HG03520 (cell line): ENCODE data around the gene TEP1.
"Not testable (repeated sequence)": the region's sequence is repeated elsewhere in the genome, so short reads cannot be mapped to it uniquely, and the experiment has no call there.

ENCODE experiments used
- ATAC-seq: cut with Tn5 transposase; IDR thresholded peaks from one replicate; pipeline ENCODE4 v1.9.1; 2021; ENCODE audit warnings: mild to moderate bottlenecking, moderate library complexity; ENCODE audit not compliant: unreplicated experiment

Gene TEP1

DNA sequence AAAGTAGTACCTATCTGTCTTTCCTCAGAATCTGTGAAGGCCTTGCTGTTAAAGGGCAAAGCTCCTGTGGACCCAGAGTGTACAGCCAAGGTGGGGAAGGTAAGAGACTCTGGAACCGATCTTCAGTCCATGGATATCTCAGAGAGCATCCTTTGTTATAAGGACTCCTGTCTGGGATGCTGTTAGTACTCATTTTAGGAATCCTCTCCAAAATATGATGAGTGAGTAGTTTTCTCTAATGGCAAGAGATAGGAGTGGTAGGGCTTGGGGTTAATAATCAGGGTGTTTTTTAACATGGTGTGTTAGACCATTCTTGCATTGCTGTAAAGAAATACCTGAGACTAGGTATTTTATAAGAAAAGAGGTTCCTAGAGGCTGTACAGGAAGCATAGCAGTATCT, 67.9 kb downstream of the TEP1 start:
- no peak for ATAC-seq

DNA sequence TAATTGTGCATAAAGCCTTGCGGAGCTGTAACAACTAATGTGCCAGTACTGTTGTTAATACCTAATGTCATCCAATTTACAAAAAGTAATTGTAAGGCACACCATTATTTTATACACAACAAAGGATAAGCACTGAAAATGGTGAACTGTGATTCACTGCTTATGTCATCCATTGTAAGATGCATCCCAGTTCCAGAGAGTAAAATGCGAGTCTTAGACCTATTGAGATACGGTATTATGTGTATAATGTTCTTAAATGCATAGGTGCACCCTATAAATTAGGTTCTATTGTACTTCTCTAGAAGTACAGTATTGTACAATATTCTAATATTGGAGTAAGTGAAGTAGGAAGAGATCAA, 69.5 kb downstream of the TEP1 start:
- no peak for ATAC-seq

DNA sequence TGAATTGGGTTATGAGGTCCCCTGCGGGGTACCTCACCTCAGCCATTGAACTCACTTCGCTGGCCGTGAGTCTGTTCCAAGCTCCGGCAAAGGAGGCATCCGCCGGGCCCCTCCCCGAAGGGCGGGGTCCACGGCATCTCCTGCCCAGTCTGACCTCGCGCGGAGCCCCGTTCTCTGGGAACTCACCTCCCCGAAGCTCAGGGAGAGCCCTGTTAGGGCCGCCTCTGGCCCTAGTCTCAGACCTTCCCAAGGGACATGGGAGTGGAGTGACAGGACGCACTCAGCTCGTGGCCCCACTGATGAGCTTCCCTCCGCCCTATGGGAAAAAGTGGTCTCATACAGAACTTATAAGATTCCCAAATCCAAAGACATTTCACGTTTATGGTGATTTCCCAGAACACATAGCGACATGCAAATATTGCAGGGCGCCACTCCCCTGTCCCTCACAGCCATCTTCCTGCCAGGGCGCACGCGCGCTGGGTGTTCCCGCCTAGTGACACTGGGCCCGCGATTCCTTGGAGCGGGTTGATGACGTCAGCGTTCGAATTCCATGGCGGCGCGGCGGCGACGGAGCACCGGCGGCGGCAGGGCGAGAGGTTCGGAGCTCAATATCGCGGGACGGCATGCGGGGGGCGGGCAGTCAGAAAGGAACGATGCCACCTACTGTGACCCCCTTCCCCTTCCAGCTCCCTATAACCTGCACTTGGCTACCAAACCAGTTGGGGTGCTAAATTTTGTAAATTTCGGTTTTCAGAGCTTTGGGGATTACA, 70.0 kb downstream of the TEP1 start, which contains the start of gene PARP2:
TSS of gene PARP2 (plus strand) at position 544 of the 770 bp plus-strand sequence. CDS start at position 551, 7 bp downstream.
- peak; percentile 85 for ATAC-seq

- no peak for ATAC-seq
These were observed 71.7 kb downstream of the TEP1 start for GRCh38 chr14:20341646-20342045.

- ATAC-seq = not testable (repeated sequence)
These were observed 72.3 kb downstream of the TEP1 start for GRCh38 chr14:20341032-20341431.

DNA sequence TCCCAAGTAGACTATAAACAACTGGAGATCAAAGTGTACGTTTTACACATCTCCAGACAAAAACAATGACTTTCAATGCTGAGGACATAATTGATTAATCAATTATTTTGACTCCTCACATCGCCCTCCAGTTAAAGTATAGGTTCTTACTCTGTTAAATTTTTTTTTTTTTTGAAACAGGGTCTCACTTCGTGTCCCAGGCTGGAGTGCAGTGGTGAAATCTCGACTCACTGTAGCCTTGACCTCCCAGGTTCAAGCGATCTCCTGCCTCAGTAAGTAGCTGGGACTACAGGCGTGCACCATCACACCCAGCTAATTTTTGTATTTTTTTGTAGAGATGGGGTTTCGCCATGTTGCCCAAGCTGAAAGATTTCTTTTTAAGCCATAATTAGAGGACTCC, 79.3 kb downstream of the TEP1 start:
- no peak for ATAC-seq

GRCh38 chr14:20333494-20333841, 79.8 kb downstream of the TEP1 start:
- ATAC-seq = no peak

GRCh38 chr14:20332788-20333493, 80.4 kb downstream of the TEP1 start, which contains the start of gene CCNB1IP1:
CCNB1IP1 (minus strand) TSS chr14:20333279; CDS start chr14:20316523, 16,756 bp downstream.
- peak; percentile 96 for ATAC-seq

GRCh38 chr14:20332431-20332787, 80.9 kb downstream of the TEP1 start:
- ATAC-seq = no peak

DNA sequence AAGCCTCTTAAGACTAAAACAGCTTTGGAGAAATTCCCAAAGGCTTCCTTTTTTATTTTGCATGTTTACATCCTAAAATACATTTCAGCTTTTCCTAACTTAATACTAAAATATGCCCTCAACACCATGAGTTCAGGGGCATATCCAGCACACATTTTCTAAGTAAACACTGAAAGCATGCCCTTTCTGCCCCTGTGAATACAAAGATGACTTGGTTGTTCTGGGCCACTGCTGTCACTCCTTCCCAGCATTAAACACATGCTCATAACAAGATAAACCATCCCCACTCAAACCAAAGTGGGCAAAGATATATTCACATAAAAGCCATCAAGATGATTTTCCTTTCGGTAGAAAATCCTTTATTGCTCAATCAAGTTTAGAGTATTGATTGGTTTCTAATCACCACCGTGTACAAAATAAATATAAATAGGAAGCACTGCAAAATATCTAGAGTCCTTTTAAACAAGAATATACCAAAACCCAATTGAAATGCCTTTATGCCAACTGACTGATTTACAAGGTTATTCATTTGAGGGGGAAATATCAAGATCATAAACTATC, 82.2 kb downstream of the TEP1 start:
- no peak for ATAC-seq

DNA sequence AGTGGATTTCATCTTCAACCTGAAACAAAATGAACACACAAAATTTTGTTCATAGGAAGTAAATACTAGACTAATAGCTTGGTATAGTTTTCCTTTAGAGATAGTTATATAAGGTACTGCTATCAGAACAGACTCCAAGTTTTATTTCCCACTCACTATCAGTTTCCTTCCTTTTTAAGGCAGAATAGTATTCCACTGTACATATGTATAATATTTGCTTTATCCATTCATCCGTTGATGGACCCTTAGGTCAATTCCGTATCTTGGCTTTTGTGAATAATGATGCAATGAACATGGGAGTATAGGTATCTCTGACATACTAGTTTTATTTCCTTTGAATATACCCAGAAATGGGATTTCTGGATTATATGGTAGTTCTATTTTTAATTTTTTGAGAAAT, 83.9 kb downstream of the TEP1 start:
- no peak for ATAC-seq

GRCh38 chr14:20328705-20329104, 84.6 kb downstream of the TEP1 start:
- no peak for ATAC-seq

- no peak for ATAC-seq
These were observed 86.1 kb downstream of the TEP1 start for GRCh38 chr14:20327005-20327869.

DNA sequence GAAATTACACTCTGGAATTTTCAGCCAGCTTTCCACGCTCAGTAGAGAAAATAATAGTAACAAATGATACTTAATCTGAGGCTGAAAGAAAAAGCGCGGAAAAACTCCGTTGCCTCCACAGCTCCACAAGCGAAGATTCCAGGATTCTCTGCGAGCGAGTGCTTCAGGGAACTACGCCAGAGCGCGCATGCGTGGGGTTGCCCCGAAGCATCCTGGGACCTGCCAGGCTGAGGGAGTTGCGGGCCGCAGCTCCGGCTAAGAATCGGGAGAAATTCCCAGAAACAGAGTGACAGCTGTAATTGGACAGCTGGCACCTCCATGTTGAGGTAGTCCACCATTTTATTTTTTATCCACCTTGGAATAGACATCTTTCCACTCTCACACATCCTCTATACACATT, 95.6 kb downstream of the TEP1 start:
- no peak for ATAC-seq
